ENCODE results near the gene CHST3.

DNA sequence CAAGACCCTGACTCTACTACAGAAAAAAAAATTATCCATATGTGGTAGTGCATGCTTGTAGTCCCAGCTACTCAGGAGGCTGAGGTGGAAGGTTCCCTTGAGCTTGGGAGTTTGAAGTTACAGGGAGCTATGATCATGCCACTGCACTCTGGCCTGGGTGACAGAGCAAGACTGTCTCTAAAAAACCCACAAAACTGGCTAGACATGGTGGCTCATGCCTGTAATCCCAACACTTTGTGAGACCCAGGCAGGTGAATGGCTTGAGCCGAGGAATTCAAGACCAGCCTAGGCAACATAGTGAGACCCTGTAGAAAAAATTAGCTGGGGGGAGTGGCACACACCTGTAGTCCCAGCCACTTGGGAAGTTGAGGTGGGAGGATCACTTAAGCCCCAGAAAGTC lies 32.9 kb upstream of the CHST3 start:
- no peak for TF ChIP-seq POLR2AphosphoS5 (IDR thresholded peaks at IDR 0.05)
- TF ChIP-seq CTCF (IDR thresholded peaks at IDR 0.05 in 8 of 11, conservative IDR thresholded peaks at IDR 0.05 in 3 of 11), result no peak
- no peak for TF ChIP-seq POLR2A (IDR thresholded peaks at IDR 0.05)

All from spleen (tissue), 7 donors.